Progenitor cell of endocrine pancreas (in vitro differentiated cells): ENCODE data around the gene DGKA. TPM values are rescaled to one million over a fixed set of nuclear protein-coding genes. Genes with fewer than 3 reads are reported as not detected.
A peak's percentile ranks its signal among the peaks of the same experiment; 100 is the strongest.
"Not testable (repeated sequence)": the region's sequence is repeated elsewhere in the genome, so short reads cannot be mapped to it uniquely, and the experiment has no call there.

Experiments used
- DNase-seq: peaks from one replicate; pipeline ENCODE4 v3.0.0; 2021; ENCODE audit warnings: low spot score; ENCODE audit not compliant: unreplicated experiment
- H3K27ac Mint-ChIP-seq: 2 replicates; pipeline ENCODE4 v1.8.0; 2021; ENCODE audit warnings: mild to moderate bottlenecking, moderate library complexity, mixed read lengths
- H3K27me3 Mint-ChIP-seq: 2 replicates; pipeline ENCODE4 v1.8.0; 2021; ENCODE audit warnings: mixed read lengths
- H3K36me3 Mint-ChIP-seq: 2 replicates; pipeline ENCODE4 v1.8.0; 2022; ENCODE audit warnings: mixed read lengths; ENCODE audit not compliant: insufficient read depth
- H3K4me1 Mint-ChIP-seq: 2 replicates; pipeline ENCODE4 v1.8.0; 2021; ENCODE audit warnings: low read depth, mixed read lengths
- H3K4me3 Mint-ChIP-seq: 2 replicates; pipeline ENCODE4 v1.8.0; 2021; ENCODE audit warnings: low read depth, mild to moderate bottlenecking, moderate library complexity, mixed read lengths
- H3K9me3 Mint-ChIP-seq: 2 replicates; pipeline ENCODE4 v1.8.0; 2021; ENCODE audit warnings: low read depth, mixed read lengths
- total RNA-seq: library from RNA; stranded (reverse); gene quantifications from 2 replicates; pipeline ENCODE4 v1.2.1, GENCODE V29; 2021
- TF ChIP-seq, protein P1 (sequence below): fragments of 200-600 bp; sonication (generic); IDR thresholded peaks from one replicate; pipeline ENCODE4 v1.5.0; 2021; ENCODE audit warnings: antibody characterized with exemption, mild to moderate bottlenecking; ENCODE audit not compliant: unreplicated experiment

The DGKA gene
- total RNA-seq, 1 donor from 2014 or later: 10.2 TPM

DNA sequence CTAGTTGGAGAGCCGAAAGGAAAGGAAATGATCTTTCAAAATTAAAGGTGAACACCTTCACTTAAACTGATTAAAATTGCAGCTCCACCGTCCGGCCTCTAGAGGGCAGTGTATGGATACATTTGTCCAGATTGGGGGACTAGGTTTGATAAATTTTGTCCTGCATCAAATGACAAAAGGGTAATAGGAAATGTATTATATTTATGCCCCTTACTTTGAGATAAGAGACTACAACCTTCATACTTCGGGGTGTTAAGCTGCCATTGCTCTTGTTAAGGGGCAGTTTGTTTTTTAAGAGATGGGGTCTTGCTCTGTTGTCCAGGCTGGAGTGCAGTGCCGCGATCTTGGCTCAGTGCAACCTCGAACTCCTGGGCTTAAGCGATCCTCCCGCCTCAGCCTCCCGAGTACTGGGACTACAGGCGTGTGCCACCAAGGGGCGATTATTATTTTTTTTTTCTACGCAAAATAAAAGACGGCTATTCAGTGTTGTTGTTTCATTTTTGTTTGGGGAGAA, 65.3 kb downstream of the DGKA start:
- H3K4me3 Mint-ChIP-seq: peak overlapping the region; percentile 98
- TF ChIP-seq, protein P1, sequence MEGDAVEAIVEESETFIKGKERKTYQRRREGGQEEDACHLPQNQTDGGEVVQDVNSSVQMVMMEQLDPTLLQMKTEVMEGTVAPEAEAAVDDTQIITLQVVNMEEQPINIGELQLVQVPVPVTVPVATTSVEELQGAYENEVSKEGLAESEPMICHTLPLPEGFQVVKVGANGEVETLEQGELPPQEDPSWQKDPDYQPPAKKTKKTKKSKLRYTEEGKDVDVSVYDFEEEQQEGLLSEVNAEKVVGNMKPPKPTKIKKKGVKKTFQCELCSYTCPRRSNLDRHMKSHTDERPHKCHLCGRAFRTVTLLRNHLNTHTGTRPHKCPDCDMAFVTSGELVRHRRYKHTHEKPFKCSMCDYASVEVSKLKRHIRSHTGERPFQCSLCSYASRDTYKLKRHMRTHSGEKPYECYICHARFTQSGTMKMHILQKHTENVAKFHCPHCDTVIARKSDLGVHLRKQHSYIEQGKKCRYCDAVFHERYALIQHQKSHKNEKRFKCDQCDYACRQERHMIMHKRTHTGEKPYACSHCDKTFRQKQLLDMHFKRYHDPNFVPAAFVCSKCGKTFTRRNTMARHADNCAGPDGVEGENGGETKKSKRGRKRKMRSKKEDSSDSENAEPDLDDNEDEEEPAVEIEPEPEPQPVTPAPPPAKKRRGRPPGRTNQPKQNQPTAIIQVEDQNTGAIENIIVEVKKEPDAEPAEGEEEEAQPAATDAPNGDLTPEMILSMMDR: peak; percentile 83
- H3K27ac Mint-ChIP-seq: peak overlapping the region; percentile 96
- peaks cover 14% of the 10 kb centered on the region for H3K4me1 Mint-ChIP-seq
- no peaks in the 10 kb centered on the region for H3K9me3 Mint-ChIP-seq
- peak; percentile 29 for DNase-seq
- H3K27me3 Mint-ChIP-seq: no peaks in the 10 kb centered on the region
- H3K36me3 Mint-ChIP-seq: peaks cover 14% of the 10 kb centered on the region

DNA sequence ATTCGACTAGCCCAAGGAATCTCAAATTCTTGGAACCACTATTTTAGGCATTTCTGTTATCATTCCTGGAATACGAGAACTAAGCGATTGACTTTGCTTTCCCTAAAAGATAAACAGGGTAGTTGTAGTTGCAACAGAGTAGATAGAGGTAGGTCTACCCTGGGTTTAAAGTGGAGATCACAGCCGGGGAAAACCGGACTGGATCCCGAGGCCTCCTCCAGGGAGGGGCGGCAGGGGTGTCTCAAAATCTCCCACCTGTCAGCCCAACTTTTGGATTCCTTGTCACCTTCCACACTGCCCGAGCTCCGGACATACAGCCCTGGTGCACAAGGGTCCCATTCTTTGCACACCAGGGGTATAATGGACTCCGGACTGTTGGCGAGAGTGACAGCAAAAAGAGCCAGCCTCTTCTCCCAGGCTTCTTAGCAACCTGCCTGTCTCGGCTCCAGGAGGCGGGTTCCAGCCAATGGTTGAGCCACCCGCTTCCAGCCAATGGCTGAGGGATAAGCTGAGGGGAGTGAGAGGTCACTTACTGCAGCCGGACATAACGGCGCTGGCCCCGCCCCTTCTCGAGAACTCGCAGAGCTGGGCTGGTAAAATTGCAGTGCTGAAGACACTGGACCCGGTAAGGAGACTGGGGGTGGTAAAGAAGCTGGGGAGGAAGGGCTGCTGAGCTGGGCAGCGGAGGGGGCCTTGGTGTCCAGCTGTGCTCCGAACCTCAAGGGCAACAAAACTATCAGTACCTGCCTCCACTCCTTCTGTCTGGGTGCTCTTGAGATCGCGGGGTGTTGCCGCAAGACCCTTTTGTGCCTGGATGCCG, 66.0 kb downstream of the DGKA start, which contains the start of gene SUOX:
Gene SUOX (plus strand): TSS at position 562 of the 820 bp plus-strand sequence. CDS start 4,946 bp downstream, outside the sequence.
- TF ChIP-seq, protein P1: no peak
- Mint-ChIP-seq H3K4me3 (peak within 1 kb of the TSS; percentile 98), H3K9me3 (no peaks in the 10 kb centered on the region), H3K36me3 (peaks cover 12% of the 10 kb centered on the region), H3K4me1 (peaks cover 21% of the 10 kb centered on the region), H3K27me3 (no peaks in the 10 kb centered on the region), H3K27ac (peak within 1 kb of the TSS; percentile 96)
- DNase-seq: peak; percentile 87

DNA sequence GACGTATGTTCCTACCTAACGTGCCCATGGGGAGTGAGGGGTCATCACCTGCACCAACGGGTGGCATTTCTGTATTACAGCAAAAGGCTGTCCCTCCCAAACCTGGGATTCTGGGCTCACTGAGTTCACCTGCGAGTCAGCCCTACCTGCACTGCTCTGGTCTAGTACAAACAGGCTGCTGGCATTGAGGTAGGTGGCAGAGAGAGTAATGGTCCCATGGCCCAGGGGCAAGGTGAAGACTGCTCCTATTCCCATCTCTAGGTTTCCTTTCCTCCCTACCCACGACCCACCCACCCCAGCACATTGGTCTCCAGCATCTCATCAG, 66.5 kb downstream of the DGKA start:
- Mint-ChIP-seq H3K4me1 (peaks cover 24% of the 10 kb centered on the region), H3K4me3 (peak overlapping the region; percentile 98), H3K9me3 (no peaks in the 10 kb centered on the region), H3K36me3 (peaks cover 12% of the 10 kb centered on the region), H3K27me3 (no peaks in the 10 kb centered on the region), H3K27ac (peak overlapping the region; percentile 96)
- DNase-seq: no peak
- TF ChIP-seq, protein P1: no peak

GRCh38 chr12:55999522-55999921, 68.6 kb downstream of the DGKA start:
- H3K4me1 Mint-ChIP-seq: peaks cover 24% of the 10 kb centered on the region
- not testable (repeated sequence) for DNase-seq, H3K27me3 Mint-ChIP-seq, H3K4me3 Mint-ChIP-seq, H3K9me3 Mint-ChIP-seq, H3K27ac Mint-ChIP-seq
- peaks cover 11% of the 10 kb centered on the region for H3K36me3 Mint-ChIP-seq

- H3K4me3 Mint-ChIP-seq, H3K27ac Mint-ChIP-seq, H3K9me3 Mint-ChIP-seq, H3K27me3 Mint-ChIP-seq, DNase-seq: not testable (repeated sequence)
- H3K4me1 Mint-ChIP-seq: peaks cover 24% of the 10 kb centered on the region
- peaks cover 11% of the 10 kb centered on the region for H3K36me3 Mint-ChIP-seq
Observed at GRCh38 chr12:55999999-56000540, 69.1 kb downstream of the DGKA start.

GRCh38 chr12:56001487-56002100, 70.6 kb downstream of the DGKA start:
- Mint-ChIP-seq H3K4me1 (peaks cover 27% of the 10 kb centered on the region), H3K4me3 (peak overlapping the region; percentile 16), H3K27me3 (no peaks in the 10 kb centered on the region), H3K27ac (peak overlapping the region; percentile 86), H3K9me3 (no peaks in the 10 kb centered on the region), H3K36me3 (peaks cover 11% of the 10 kb centered on the region)
- TF ChIP-seq, protein P1: no peak
- DNase-seq: no peak

GRCh38 chr12:56003376-56003775, 72.4 kb downstream of the DGKA start:
- H3K9me3 Mint-ChIP-seq, H3K4me3 Mint-ChIP-seq, H3K27ac Mint-ChIP-seq, H3K27me3 Mint-ChIP-seq, DNase-seq: not testable (repeated sequence)
- Mint-ChIP-seq H3K36me3 (peaks cover 11% of the 10 kb centered on the region), H3K4me1 (peaks cover 27% of the 10 kb centered on the region)
